ENCODE measurements around the gene SP1.
"Not testable (repeated sequence)": the region's sequence is repeated elsewhere in the genome, so short reads cannot be mapped to it uniquely, and the experiment has no call there.

The SP1 gene

DNA sequence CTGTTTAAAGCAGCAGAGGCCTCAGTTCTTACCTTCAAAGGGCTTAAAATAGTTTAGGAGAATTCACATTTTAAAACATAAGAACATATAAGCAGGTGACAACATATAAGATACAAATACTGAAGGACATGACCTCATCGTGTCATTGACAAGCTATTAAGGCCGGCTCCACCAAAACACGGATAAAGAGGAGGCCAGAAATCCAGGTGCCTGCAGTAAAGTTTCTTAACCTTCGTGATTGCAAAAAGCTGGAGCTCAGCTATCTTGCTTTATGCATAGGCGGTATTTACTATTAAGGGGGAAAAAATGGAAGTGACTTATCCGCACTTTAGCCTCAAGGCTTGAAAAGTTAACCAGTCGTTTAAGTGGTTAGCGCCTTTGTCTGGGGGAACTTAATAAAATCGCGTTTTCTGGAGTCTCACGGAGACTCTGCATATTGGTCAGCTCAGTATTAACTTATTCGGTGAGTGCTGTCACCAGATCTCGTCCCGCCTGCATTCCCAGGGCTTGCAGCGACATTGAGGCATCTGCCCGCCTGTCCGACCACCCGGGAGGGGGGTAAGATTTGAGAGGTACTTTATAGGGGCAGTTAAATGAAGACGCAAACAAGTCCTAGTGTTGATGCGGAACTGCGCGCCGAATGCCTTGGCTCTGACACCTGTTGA lies 1.1 kb upstream of the SP1 start:
- H3K9ac ChIP-seq (ENCODE audit: low read depth, low read length) = peak overlapping the region; percentile 76
- peaks cover 16% of the 10 kb centered on the region for H3K36me3 ChIP-seq (ENCODE audit: insufficient read depth, low read length)
- peaks cover 16% of the 10 kb centered on the region for H3K4me1 ChIP-seq (ENCODE audit: insufficient read depth, low read length)
- H3K9me3 ChIP-seq (ENCODE audit: control insufficient read depth, insufficient read depth, low read length) = no peaks in the 10 kb centered on the region

DNA sequence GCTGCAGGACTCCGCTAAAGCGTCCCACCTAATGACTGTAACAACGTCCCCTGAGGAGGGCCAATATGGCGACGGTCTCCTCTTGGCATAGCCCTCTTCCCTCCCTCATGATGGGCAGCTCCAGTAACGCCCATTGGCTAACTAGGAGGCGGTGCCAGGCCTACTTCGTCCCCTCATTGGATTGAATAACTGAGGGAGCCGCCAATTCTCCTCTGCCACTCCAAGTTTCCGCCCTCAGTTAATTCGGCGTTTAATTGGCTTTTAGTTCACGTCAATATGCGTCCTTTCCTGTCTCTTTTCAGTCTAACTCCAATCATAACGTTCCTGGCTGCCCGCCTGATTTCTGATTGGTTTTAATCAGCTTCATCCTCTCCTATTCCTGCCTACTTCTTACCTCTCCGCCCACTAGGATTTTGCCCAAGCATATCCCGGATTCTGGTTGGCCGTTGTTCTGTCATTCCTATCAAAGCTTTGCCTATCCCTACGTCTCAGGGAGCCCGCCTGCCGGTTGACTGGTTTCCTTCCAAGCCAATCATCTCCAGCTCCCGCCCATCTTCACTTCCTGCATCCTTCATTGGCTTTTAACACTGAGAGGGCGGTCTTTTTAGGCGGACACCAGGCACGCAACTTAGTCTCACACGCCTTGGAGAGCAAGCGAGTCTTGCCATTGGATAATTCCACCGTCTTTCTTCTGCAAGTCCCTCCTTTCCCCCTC lies 430 bp upstream of the SP1 start:
- Histone ChIP-seq H3K4me1 (ENCODE audit: insufficient read depth, low read length) (peaks cover 16% of the 10 kb centered on the region), H3K9me3 (ENCODE audit: control insufficient read depth, insufficient read depth, low read length) (no peaks in the 10 kb centered on the region), H3K9ac (ENCODE audit: low read depth, low read length) (peak overlapping the region; percentile 76)

DNA sequence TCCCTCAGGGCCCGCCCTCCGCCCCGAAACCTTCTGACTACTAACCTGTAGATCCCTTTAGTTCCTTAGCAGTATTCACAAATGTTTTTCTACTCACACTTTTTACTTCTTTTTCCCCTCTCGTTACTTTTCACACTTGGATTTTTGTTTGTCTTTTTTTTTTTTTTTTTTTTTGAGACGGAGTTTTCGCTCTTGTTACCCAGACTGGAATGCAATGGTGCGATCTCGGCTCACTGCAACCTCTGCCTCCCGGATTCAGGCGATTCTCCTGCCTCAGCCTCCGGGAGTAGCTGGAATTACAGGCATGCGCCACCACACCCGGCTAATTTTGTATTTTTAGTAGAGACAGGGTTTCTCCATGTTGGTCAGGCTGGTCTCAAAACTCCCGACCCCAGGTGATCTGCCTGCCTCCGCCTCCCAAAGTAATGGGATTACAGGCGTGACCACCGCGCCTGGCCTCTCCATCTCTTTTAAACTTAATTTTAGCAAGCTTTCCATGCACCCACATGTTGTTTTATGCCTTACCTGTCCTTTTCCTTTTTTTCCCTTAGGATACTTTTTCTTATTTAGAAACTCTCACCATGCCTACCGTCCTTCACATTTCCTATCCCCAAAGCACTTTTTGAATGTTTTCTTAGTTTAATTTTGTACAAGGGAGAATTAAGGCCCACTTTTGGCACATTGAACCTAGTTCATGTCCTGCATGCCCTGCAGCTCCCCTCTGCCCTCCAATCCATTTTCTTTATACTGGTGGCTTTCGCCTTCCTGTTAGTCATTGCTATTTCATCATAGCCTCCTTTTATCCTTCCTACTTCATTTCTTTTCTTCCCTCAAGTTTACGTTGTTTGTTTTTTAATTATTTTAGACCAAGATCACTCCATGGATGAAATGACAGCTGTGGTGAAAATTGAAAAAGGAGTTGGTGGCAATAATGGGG lies 1.1 kb downstream of the SP1 start:
- H3K4me1 ChIP-seq (ENCODE audit: insufficient read depth, low read length) = peaks cover 16% of the 10 kb centered on the region

More for the DNA sequence above, 430 bp upstream of the SP1 start:
- peaks cover 19% of the 10 kb centered on the region for H3K36me3 ChIP-seq (ENCODE audit: insufficient read depth, low read length)

DNA sequence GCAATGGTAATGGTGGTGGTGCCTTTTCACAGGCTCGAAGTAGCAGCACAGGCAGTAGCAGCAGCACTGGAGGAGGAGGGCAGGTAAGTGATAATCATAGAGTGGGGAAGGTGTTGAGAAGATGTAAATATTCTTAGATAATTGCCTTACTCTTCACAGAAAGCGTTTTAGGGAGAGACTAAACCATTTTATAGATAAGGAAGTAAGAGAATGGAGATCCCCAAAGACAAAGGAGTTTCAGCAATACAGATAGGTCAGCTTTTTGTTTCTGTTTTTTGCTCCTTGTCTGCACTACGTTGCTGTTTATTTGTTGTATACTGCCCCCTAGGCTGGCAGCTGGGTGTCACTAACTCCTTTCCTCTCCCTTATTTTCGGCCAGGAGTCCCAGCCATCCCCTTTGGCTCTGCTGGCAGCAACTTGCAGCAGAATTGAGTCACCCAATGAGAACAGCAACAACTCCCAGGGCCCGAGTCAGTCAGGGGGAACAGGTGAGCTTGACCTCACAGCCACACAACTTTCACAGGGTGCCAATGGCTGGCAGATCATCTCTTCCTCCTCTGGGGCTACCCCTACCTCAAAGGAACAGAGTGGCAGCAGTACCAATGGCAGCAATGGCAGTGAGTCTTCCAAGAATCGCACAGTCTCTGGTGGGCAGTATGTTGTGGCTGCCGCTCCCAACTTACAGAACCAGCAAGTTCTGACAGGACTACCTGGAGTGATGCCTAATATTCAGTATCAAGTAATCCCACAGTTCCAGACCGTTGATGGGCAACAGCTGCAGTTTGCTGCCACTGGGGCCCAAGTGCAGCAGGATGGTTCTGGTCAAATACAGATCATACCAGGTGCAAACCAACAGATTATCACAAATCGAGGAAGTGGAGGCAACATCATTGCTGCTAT lies 2.0 kb downstream of the SP1 start:
- Histone ChIP-seq H3K9ac (ENCODE audit: low read depth, low read length) (peak overlapping the region; percentile 83), H3K4me1 (ENCODE audit: insufficient read depth, low read length) (peaks cover 16% of the 10 kb centered on the region), H3K9me3 (ENCODE audit: control insufficient read depth, insufficient read depth, low read length) (no peaks in the 10 kb centered on the region), H3K36me3 (ENCODE audit: insufficient read depth, low read length) (peaks cover 20% of the 10 kb centered on the region)

More for the DNA sequence above, 1.1 kb downstream of the SP1 start:
- no peaks in the 10 kb centered on the region for H3K9me3 ChIP-seq (ENCODE audit: control insufficient read depth, insufficient read depth, low read length)
- peak overlapping the region; percentile 83 for H3K9ac ChIP-seq (ENCODE audit: low read depth, low read length)
- peaks cover 20% of the 10 kb centered on the region for H3K36me3 ChIP-seq (ENCODE audit: insufficient read depth, low read length)

DNA sequence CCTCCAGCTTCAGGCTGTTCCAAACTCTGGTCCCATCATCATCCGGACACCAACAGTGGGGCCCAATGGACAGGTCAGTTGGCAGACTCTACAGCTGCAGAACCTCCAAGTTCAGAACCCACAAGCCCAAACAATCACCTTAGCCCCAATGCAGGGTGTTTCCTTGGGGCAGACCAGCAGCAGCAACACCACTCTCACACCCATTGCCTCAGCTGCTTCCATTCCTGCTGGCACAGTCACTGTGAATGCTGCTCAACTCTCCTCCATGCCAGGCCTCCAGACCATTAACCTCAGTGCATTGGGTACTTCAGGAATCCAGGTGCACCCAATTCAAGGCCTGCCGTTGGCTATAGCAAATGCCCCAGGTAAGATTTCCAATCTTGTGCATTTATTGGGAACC lies 3.3 kb downstream of the SP1 start:
- Histone ChIP-seq H3K4me1 (ENCODE audit: insufficient read depth, low read length) (peaks cover 18% of the 10 kb centered on the region), H3K9me3 (ENCODE audit: control insufficient read depth, insufficient read depth, low read length) (no peaks in the 10 kb centered on the region), H3K9ac (ENCODE audit: low read depth, low read length) (no peak overlapping the region), H3K36me3 (ENCODE audit: insufficient read depth, low read length) (peaks cover 20% of the 10 kb centered on the region)

DNA sequence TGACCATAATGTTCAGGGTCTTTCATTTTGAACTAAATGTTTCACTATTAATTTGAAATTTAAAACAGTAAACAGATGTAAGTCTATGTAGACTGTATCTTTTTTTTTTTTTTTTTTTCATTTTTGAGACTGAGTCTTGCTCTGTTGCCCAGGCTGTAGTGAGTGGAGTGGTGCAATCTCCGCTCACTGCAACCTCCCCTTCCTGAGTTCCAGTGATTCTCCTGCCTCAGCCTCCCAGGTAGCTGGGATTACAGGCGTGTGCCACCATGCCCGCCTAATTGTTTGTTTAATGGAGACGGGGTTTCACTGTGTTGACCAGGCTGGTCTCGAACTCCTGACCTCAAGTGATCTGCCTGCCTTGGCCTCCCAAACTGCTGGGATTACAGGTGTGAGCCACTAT lies 6.4 kb downstream of the SP1 start:
- Histone ChIP-seq H3K36me3 (ENCODE audit: insufficient read depth, low read length) (peaks cover 20% of the 10 kb centered on the region), H3K4me1 (ENCODE audit: insufficient read depth, low read length) (peaks cover 19% of the 10 kb centered on the region)
- not testable (repeated sequence) for H3K9me3 ChIP-seq (ENCODE audit: control insufficient read depth, insufficient read depth, low read length); H3K9ac ChIP-seq (ENCODE audit: low read depth, low read length)

DNA sequence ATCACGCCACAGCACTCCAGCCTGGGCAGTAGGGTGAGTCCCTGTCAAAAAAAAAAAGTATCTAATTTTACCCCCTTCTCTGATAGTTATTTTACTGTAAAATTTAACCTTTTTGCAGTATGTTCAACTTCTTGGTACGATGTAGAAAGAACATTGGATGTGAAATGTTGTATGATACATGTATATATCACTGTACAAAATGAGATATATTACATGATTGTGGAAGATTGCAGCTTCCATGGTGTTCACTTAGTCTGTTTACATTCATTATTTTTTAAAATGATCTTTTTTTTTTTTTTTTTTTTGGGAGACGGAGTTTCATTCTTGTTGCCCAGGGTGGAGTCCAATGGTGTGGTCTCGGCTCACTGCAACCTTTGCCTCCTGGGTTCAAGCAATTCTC lies 9.0 kb downstream of the SP1 start:
- no peak overlapping the region for H3K9ac ChIP-seq (ENCODE audit: low read depth, low read length)
- peaks cover 3% of the 10 kb centered on the region for H3K4me1 ChIP-seq (ENCODE audit: insufficient read depth, low read length)
- no peaks in the 10 kb centered on the region for H3K9me3 ChIP-seq (ENCODE audit: control insufficient read depth, insufficient read depth, low read length)
- peaks cover 4% of the 10 kb centered on the region for H3K36me3 ChIP-seq (ENCODE audit: insufficient read depth, low read length)

DNA sequence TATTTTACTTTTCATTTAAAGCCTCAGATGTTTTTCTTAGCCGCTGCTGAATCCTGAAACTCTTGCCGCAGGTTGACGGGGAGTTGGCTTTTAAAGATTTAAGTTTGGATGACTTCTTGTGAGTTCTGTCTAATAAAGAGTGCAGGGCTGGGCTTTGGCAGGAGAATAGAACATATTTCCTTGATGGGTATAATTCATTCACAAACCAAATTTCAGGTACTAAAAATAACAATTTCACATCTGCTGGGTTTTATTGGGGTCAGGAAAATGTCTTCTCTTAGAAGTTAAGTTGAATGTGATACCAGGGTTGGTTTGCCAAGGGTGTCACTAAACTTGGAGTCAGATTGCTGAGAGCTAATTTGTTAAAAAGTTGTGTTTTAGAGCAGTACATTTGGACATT lies 9.7 kb downstream of the SP1 start:
- H3K36me3 ChIP-seq (ENCODE audit: insufficient read depth, low read length) = no peaks in the 10 kb centered on the region; the same call in none of the 2 replicates
- H3K9me3 ChIP-seq (ENCODE audit: control insufficient read depth, insufficient read depth, low read length) = no peaks in the 10 kb centered on the region
- peaks cover 3% of the 10 kb centered on the region for H3K4me1 ChIP-seq (ENCODE audit: insufficient read depth, low read length)
- no peak overlapping the region for H3K9ac ChIP-seq (ENCODE audit: low read depth, low read length)

DNA sequence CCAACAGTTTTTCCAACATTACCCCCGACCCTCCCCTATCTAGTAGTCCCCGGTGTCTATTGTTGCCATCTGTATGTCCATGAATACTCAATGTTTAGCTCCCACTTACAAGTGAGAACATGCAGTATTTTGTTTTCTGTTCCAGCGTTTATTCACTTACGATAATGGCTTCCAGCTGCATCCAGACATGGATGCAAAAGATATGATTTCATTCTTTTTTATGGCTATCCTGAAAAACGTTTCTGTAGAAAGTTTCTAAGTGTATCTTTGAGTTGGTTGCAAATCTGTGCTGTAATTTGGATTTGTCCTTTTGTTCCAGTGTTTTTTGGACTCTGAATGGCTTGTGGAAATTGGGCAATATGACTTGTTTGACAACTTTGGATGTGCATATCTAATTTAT lies 11.7 kb downstream of the SP1 start:
- H3K9ac ChIP-seq (ENCODE audit: low read depth, low read length) = no peak overlapping the region
- H3K9me3 ChIP-seq (ENCODE audit: control insufficient read depth, insufficient read depth, low read length) = no peaks in the 10 kb centered on the region
- no peaks in the 10 kb centered on the region; the same call in none of the 2 replicates for H3K36me3 ChIP-seq (ENCODE audit: insufficient read depth, low read length)
- peaks cover 3% of the 10 kb centered on the region for H3K4me1 ChIP-seq (ENCODE audit: insufficient read depth, low read length)

DNA sequence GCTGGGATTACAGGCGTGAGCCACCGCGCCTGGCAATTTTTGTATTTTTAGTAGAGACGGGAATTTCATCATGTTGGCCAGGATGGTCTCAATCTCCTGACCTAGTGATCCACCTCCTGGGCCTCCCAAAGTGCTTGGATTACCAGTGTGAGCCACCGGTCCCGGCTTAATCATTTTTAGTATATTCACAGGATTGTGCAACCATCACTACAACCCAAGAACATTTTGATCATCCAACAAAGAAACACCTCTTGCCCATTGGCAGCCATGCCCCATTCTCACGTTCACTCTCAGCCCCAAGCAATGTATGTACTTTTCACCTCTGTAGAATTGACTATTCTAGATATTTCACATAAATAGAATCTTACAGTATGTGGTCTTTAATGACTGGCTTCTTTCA lies 19.9 kb downstream of the SP1 start:
- Histone ChIP-seq H3K36me3 (ENCODE audit: insufficient read depth, low read length) (no peaks in the 10 kb centered on the region), H3K9ac (ENCODE audit: low read depth, low read length) (no peak overlapping the region), H3K9me3 (ENCODE audit: control insufficient read depth, insufficient read depth, low read length) (no peaks in the 10 kb centered on the region), H3K4me1 (ENCODE audit: insufficient read depth, low read length) (no peaks in the 10 kb centered on the region)

DNA sequence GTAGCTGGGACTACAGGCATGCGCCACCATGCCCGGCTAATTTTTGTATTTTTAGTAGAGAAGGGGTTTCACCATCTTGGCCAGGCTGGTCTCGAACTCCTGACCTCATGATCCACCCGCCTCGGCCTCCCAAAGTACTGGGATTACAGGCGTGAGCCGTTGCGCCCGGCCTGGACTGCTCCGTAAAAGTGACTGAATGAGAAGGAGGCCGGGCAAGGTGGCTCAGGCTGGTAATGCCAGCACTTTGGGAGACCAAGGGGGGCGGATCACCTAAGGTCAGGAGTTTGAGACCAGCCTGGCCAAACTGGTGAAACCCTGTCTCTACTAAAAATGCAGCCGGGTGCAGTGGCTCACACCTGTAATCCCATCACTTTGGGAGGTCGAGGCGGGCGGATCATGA lies 22.4 kb downstream of the SP1 start:
- H3K4me1 ChIP-seq (ENCODE audit: insufficient read depth, low read length); H3K9ac ChIP-seq (ENCODE audit: low read depth, low read length); H3K36me3 ChIP-seq (ENCODE audit: insufficient read depth, low read length); H3K9me3 ChIP-seq (ENCODE audit: control insufficient read depth, insufficient read depth, low read length): not testable (repeated sequence)

DNA sequence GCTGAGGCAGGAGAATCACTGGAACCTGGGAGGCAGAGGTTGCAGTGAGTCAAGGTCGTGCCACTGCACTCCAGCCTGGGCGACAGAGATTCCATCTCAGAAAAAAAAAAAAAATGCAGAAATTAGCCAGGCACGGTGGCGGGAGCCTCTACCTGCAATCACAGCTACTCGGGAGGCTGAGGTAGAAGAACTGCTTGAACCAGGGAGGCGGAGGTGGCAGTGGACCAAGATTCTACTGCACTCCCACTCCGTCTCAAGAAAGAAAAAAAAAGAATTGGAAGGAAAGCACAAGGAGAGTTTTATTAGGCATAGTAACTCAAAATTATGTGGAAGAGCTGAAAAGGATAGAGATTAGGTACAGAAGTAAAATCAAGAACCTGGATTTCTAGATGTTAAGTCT lies 22.9 kb downstream of the SP1 start:
- Histone ChIP-seq H3K9me3 (ENCODE audit: control insufficient read depth, insufficient read depth, low read length) (no peaks in the 10 kb centered on the region), H3K36me3 (ENCODE audit: insufficient read depth, low read length) (no peaks in the 10 kb centered on the region; the same call in 1 of the 2 replicates), H3K4me1 (ENCODE audit: insufficient read depth, low read length) (no peaks in the 10 kb centered on the region), H3K9ac (ENCODE audit: low read depth, low read length) (no peak overlapping the region)

DNA sequence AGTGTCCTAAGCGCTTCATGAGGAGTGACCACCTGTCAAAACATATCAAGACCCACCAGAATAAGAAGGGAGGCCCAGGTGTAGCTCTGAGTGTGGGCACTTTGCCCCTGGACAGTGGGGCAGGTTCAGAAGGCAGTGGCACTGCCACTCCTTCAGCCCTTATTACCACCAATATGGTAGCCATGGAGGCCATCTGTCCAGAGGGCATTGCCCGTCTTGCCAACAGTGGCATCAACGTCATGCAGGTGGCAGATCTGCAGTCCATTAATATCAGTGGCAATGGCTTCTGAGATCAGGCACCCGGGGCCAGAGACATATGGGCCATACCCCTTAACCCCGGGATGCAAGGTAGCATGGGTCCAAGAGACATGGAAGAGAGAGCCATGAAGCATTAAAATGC lies 31.0 kb downstream of the SP1 start:
- Histone ChIP-seq H3K4me1 (ENCODE audit: insufficient read depth, low read length) (peaks cover 9% of the 10 kb centered on the region; the same call in 1 of the 2 replicates), H3K9me3 (ENCODE audit: control insufficient read depth, insufficient read depth, low read length) (no peaks in the 10 kb centered on the region), H3K9ac (ENCODE audit: low read depth, low read length) (no peak overlapping the region), H3K36me3 (ENCODE audit: insufficient read depth, low read length) (peaks cover 16% of the 10 kb centered on the region)

All from ES-I3 (cell line).